Left kidney (tissue), 8 donors: ENCODE data around the gene CRACDL. TPM values are rescaled to one million over a fixed set of nuclear protein-coding genes. Genes with fewer than 3 reads are reported as not detected.

Experiments
- DNase-seq: peaks from one replicate; pipeline ENCODE4 v3.0.0-alpha.2; 2013
- long read RNA-seq, 8 donors: transcript quantifications; one replicate each; lab custom pipeline, GENCODE V29; 2026
- polyA plus RNA-seq: library from polyadenylated mRNA; unstranded; fragments of 120-200 nt; gene quantifications from one replicate; pipeline ENCODE4 v1.2.1, GENCODE V29; 2013; ENCODE audit not compliant: insufficient read length

CRACDL gene
- polyA plus RNA-seq: 2.5 TPM
- long read RNA-seq, donor 1, partial matches to known transcripts: 5 of 5 reads
- long read RNA-seq, donor 1, other reads (novel, unspliced or antisense): 0 of 5 reads
- long read RNA-seq, donor 2: 0 reads
- long read RNA-seq, donor 3: 0 reads
- long read RNA-seq, donor 4: 0 reads
- long read RNA-seq, donor 5: 0 reads
- long read RNA-seq, donor 6: 0 reads
- long read RNA-seq, donor 7: 0 reads
- long read RNA-seq, donor 8: 0 reads

GRCh38 chr2:98935777-98936352 lies at the start of gene CRACDL:
TSS of gene CRACDL (minus strand) at chr2:98936225. CDS start at chr2:98846800, 89,425 bp downstream.
- DNase-seq: peak; percentile 25

GRCh38 chr2:98975611-98976010 lies 39.6 kb upstream of the CRACDL start:
- no peak for DNase-seq

- DNase-seq: no peak
Measured at GRCh38 chr2:98972582-98973167, 36.6 kb upstream of the CRACDL start.

GRCh38 chr2:98959810-98960507 lies 23.9 kb upstream of the CRACDL start:
- DNase-seq: no peak

GRCh38 chr2:98952966-98953365 lies 16.9 kb upstream of the CRACDL start:
- DNase-seq: no peak

GRCh38 chr2:98948956-98949739 lies 13.1 kb upstream of the CRACDL start:
- DNase-seq: no peak

GRCh38 chr2:98947554-98947953 lies 11.5 kb upstream of the CRACDL start:
- no peak for DNase-seq

GRCh38 chr2:98946855-98947254 lies 10.8 kb upstream of the CRACDL start:
- DNase-seq: no peak

GRCh38 chr2:98944775-98945174 lies 8.8 kb upstream of the CRACDL start:
- DNase-seq: no peak

GRCh38 chr2:98940102-98940501 lies 4.1 kb upstream of the CRACDL start:
- no peak for DNase-seq

GRCh38 chr2:98937906-98938305 lies 1.9 kb upstream of the CRACDL start:
- no peak for DNase-seq

GRCh38 chr2:98936353-98937351 lies 627 bp upstream of the CRACDL start:
- peak; percentile 19 for DNase-seq

- no peak for DNase-seq
Measured at GRCh38 chr2:98935111-98935770, 784 bp downstream of the CRACDL start.

- no peak for DNase-seq
Measured at GRCh38 chr2:98932778-98933343, 3.2 kb downstream of the CRACDL start.

- DNase-seq: no peak
Measured at GRCh38 chr2:98932164-98932563, 3.9 kb downstream of the CRACDL start.

- DNase-seq: no peak
Measured at GRCh38 chr2:98931596-98931995, 4.4 kb downstream of the CRACDL start.

GRCh38 chr2:98929920-98930319 lies 6.1 kb downstream of the CRACDL start:
- DNase-seq: no peak

- DNase-seq: no peak
Measured at GRCh38 chr2:98928242-98928641, 7.8 kb downstream of the CRACDL start.

- DNase-seq: no peak
Measured at GRCh38 chr2:98927027-98927426, 9.0 kb downstream of the CRACDL start.

GRCh38 chr2:98926601-98927000 lies 9.4 kb downstream of the CRACDL start:
- no peak for DNase-seq
